ENCODE data around the gene P2RY14. TPM values are rescaled to one million over a fixed set of nuclear protein-coding genes. Genes with fewer than 3 reads are reported as not detected.

P2RY14 gene
- total and polyA plus RNA-seq, 10 of the 15 experiments (the other 5 are each of a cell fraction or from before 2014, with no cell fraction given): 0.06 to 0.37 (median 0.28) TPM; not detected in 7

DNA sequence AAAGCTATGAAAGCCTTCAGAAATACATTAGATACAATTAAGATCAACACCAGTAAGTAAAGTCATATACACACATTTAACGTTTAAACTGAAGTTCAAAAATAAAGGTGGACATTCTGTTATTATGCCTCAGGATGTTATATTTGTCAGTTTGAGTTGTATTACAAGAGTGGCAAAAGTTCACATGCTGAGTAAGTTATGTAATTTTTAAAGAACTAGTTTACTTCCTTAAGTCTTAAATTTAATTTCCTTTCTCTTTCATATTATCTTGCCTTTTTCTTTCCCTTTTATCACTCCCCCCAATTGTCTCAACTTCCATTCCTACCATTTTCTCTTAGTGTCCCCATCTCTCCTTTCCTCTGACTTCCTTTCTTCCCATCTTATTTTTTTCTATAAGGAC lies 43.2 kb upstream of the P2RY14 start (continued):
- TF ChIP-seq, protein P1, sequence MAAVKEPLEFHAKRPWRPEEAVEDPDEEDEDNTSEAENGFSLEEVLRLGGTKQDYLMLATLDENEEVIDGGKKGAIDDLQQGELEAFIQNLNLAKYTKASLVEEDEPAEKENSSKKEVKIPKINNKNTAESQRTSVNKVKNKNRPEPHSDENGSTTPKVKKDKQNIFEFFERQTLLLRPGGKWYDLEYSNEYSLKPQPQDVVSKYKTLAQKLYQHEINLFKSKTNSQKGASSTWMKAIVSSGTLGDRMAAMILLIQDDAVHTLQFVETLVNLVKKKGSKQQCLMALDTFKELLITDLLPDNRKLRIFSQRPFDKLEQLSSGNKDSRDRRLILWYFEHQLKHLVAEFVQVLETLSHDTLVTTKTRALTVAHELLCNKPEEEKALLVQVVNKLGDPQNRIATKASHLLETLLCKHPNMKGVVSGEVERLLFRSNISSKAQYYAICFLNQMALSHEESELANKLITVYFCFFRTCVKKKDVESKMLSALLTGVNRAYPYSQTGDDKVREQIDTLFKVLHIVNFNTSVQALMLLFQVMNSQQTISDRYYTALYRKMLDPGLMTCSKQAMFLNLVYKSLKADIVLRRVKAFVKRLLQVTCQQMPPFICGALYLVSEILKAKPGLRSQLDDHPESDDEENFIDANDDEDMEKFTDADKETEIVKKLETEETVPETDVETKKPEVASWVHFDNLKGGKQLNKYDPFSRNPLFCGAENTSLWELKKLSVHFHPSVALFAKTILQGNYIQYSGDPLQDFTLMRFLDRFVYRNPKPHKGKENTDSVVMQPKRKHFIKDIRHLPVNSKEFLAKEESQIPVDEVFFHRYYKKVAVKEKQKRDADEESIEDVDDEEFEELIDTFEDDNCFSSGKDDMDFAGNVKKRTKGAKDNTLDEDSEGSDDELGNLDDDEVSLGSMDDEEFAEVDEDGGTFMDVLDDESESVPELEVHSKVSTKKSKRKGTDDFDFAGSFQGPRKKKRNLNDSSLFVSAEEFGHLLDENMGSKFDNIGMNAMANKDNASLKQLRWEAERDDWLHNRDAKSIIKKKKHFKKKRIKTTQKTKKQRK (IDR thresholded peaks at IDR 0.05; ENCODE audit: low read depth, low read length): no peak
- TF ChIP-seq, protein P2, sequence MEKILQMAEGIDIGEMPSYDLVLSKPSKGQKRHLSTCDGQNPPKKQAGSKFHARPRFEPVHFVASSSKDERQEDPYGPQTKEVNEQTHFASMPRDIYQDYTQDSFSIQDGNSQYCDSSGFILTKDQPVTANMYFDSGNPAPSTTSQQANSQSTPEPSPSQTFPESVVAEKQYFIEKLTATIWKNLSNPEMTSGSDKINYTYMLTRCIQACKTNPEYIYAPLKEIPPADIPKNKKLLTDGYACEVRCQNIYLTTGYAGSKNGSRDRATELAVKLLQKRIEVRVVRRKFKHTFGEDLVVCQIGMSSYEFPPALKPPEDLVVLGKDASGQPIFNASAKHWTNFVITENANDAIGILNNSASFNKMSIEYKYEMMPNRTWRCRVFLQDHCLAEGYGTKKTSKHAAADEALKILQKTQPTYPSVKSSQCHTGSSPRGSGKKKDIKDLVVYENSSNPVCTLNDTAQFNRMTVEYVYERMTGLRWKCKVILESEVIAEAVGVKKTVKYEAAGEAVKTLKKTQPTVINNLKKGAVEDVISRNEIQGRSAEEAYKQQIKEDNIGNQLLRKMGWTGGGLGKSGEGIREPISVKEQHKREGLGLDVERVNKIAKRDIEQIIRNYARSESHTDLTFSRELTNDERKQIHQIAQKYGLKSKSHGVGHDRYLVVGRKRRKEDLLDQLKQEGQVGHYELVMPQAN (conservative IDR thresholded peaks at IDR 0.05): no peak

DNA sequence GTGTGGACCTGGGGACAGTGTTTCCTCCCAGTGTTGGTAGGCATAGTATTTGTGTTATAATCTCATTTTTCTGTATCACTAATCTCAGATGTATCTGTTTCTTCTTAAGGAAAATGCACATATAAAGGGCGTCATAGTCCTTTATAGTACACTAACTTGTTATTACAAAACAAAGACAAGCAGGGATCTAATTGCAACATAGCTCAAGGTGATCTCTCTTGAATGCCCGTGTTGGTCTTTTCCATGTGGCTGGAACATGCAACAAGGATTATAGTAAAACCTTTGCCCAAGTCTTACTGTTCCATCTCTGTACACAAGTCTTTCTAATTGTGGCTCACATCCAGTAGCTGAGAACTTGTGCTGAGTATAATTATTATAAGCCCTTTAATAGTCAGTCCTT lies 41.8 kb upstream of the P2RY14 start:
- Histone ChIP-seq H3K27me3 (replicated peaks in 1 of 2; ENCODE audit: control insufficient read depth in 2 of 2, insufficient read depth in 2 of 2, low read length in 1 of 2) (no peaks in the 10 kb centered on the region; a peak in 2 of 4 replicates), H3K4me3 (no peak overlapping the region), H3K9ac (ENCODE audit: control insufficient read depth, insufficient read depth, low read length) (no peak overlapping the region), H3K36me3 (ENCODE audit: control insufficient read depth in 2 of 2, insufficient read depth in 2 of 2, low read length in 1 of 2) (no peaks in the 10 kb centered on the region), H3K9me3 (replicated peaks; ENCODE audit: control insufficient read depth, insufficient read depth, low read length) (no peaks in the 10 kb centered on the region), H3K27ac (ENCODE audit: control insufficient read depth, insufficient read depth) (no peak overlapping the region), H3K4me2 (ENCODE audit: control insufficient read depth, insufficient read depth) (no peak overlapping the region), H2AFZ (ENCODE audit: control insufficient read depth, low read depth, low read length) (no peak overlapping the region), H3K79me2 (ENCODE audit: control insufficient read depth, insufficient read depth, low read length) (no peaks in the 10 kb centered on the region), H3K4me1 (ENCODE audit: control insufficient read depth, insufficient read depth, low read length) (no peaks in the 10 kb centered on the region), H4K20me1 (ENCODE audit: control insufficient read depth, insufficient read depth) (no peaks in the 10 kb centered on the region)
- ChIA-PET POLR2A (no interaction called here), SMC1A (ENCODE audit: uncharacterized antibody, unreplicated experiment) (interaction anchor here (1.5 kb wide), 1 partner anchor 29 kb away, joined by 5 read pairs; no protein-coding TSS in a partner anchor), RAD21 (ENCODE audit: unreplicated experiment) (no interaction called here), CTCF (no interaction called here)
- TF ChIP-seq ZNF274 (IDR thresholded peaks at IDR 0.05; ENCODE audit: insufficient read depth, insufficient read length) (no peak), RUNX3 (IDR thresholded peaks at IDR 0.05; ENCODE audit: low read length) (no peak), RBBP5 (conservative IDR thresholded peaks at IDR 0.05) (no peak), CHD2 (IDR thresholded peaks at IDR 0.05; ENCODE audit: borderline replicate concordance, low read depth, low read length) (no peak), EED (IDR thresholded peaks at IDR 0.05; ENCODE audit: low read depth) (no peak), ATF7 (IDR thresholded peaks at IDR 0.05; ENCODE audit: low read depth) (no peak), JUND (IDR thresholded peaks at IDR 0.05; ENCODE audit: low read depth, low read length) (no peak), SREBF2 (IDR thresholded peaks at IDR 0.05; ENCODE audit: low read length) (no peak), MTA2 (IDR thresholded peaks at IDR 0.05; ENCODE audit: low read depth) (no peak), NFIC (IDR thresholded peaks at IDR 0.05; ENCODE audit: low read depth, low read length) (no peak), POLR2AphosphoS2 (IDR thresholded peaks at IDR 0.05; ENCODE audit: low read depth, low read length) (no peak)
- TF ChIP-seq, protein P3, sequence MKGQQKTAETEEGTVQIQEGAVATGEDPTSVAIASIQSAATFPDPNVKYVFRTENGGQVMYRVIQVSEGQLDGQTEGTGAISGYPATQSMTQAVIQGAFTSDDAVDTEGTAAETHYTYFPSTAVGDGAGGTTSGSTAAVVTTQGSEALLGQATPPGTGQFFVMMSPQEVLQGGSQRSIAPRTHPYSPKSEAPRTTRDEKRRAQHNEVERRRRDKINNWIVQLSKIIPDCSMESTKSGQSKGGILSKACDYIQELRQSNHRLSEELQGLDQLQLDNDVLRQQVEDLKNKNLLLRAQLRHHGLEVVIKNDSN (IDR thresholded peaks at IDR 0.05; ENCODE audit: borderline replicate concordance, extremely low read length, insufficient read depth, low read depth, low read length): no peak
- TF ChIP-seq, protein P4, sequence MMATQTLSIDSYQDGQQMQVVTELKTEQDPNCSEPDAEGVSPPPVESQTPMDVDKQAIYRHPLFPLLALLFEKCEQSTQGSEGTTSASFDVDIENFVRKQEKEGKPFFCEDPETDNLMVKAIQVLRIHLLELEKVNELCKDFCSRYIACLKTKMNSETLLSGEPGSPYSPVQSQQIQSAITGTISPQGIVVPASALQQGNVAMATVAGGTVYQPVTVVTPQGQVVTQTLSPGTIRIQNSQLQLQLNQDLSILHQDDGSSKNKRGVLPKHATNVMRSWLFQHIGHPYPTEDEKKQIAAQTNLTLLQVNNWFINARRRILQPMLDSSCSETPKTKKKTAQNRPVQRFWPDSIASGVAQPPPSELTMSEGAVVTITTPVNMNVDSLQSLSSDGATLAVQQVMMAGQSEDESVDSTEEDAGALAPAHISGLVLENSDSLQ (IDR thresholded peaks at IDR 0.05): no peak
- no peak for DNase-seq (ENCODE audit: low read depth, low spot score)
- FAIRE-seq: no peak
- intact Hi-C loops (cut with micrococcal nuclease; ENCODE audit: unreplicated experiment) (no loop called here), in situ Hi-C loops (cut with MboI) (no loop called here)
- ATAC-seq: no peak
- 2% methylated on average over 2 of the region's 2 CpGs for WGBS (ENCODE audit: insufficient coverage, insufficient replicate concordance, low lambda C conversion rate, missing lambda C conversion rate)
- no TSS peak for BruUV-seq (replicated peaks)

Measured in GM12878 (cell line).